HEK293 (cell line): ENCODE measurements around the gene ZNF609.

Experiments
- CTCF ChIA-PET: fragments of 350-600 bp; formaldehyde crosslinking; extraction: SDS; loops from one replicate; lab custom pipeline; 2021; ENCODE audit warnings: antibody characterized with exemption; lab: Yijun Ruan, JAX
- POLR2A ChIA-PET: fragments of 300-600 bp; formaldehyde crosslinking; extraction: SDS; loops from one replicate; lab custom pipeline; 2020; ENCODE audit warnings: antibody characterized with exemption, inconsistent platforms; lab: Yijun Ruan, JAX
- H3K27ac ChIP-seq: fragments of 200-500 bp; sonication (Bioruptor generic); 2 replicates; pipeline ENCODE4 v1.5.1; 2014; ENCODE audit warnings: low read depth, low read length, control low read depth, inconsistent platforms; ENCODE audit errors: extremely low read depth
- H3K36me3 ChIP-seq, 2 experiments: fragments of 200-500 bp in 1 of 2; sonication (Bioruptor generic) in 1 of 2; 1 replicate in 1 of 2; 2 replicates in 1 of 2; pipeline ENCODE4 v1.5.1; 2014 to 2017; ENCODE audit warnings: inconsistent platforms in 2 of 2, low read length in 2 of 2; ENCODE audit not compliant: control insufficient read depth in 2 of 2, insufficient read depth in 1 of 2
- H3K4me1 ChIP-seq: fragments of 200-500 bp; sonication (Bioruptor generic); 2 replicates; pipeline ENCODE4 v1.5.1; 2014; ENCODE audit warnings: mild to moderate bottlenecking, low read length, inconsistent platforms; ENCODE audit not compliant: control insufficient read depth, insufficient read depth
- H3K4me3 ChIP-seq: 2 replicates; pipeline ENCODE4 v1.5.1; 2011; ENCODE audit warnings: low read depth, mild to moderate bottlenecking, control low read depth, low read length, moderate library complexity
- H3K9me3 ChIP-seq: fragments of 200-500 bp; sonication (Bioruptor generic); 2 replicates; pipeline ENCODE4 v1.5.1; 2014; ENCODE audit warnings: low read depth, low read length, inconsistent platforms; ENCODE audit not compliant: control insufficient read depth, insufficient read depth
- ATF2 ChIP-seq: fragments of 450-650 bp; formaldehyde crosslinking; IDR thresholded peaks from 2 replicates; pipeline ENCODE4 v1.5.1; 2016; ENCODE audit warnings: missing biosample characterization, missing genetic modification characterization, low read depth
- BCL6B ChIP-seq: fragments of 450-650 bp; formaldehyde crosslinking; IDR thresholded peaks from 2 replicates; pipeline ENCODE4 v1.5.1; 2017; ENCODE audit warnings: missing biosample characterization, missing genetic modification characterization
- GLI4 ChIP-seq: fragments of 450-650 bp; formaldehyde crosslinking; IDR thresholded peaks from 2 replicates; pipeline ENCODE4 v1.5.1; 2016; ENCODE audit warnings: missing biosample characterization, missing genetic modification characterization
- INSM2 ChIP-seq: fragments of 450-650 bp; formaldehyde crosslinking; IDR thresholded peaks from 2 replicates; pipeline ENCODE4 v1.5.1; 2016; ENCODE audit warnings: missing biosample characterization, missing genetic modification characterization
- KLF16 ChIP-seq: fragments of 450-650 bp; formaldehyde crosslinking; IDR thresholded peaks from 2 replicates; pipeline ENCODE4 v1.5.1; 2017; ENCODE audit warnings: missing biosample characterization, missing genetic modification characterization
- MEIS1 ChIP-seq: sonication (generic); formaldehyde crosslinking; IDR thresholded peaks from 2 replicates; pipeline ENCODE4 v1.8.1; 2022; ENCODE audit warnings: missing genetic modification reagents, mild to moderate bottlenecking, borderline replicate concordance
- PRDM10 ChIP-seq: fragments of 450-650 bp; formaldehyde crosslinking; IDR thresholded peaks from 2 replicates; pipeline ENCODE4 v1.5.1; 2016; ENCODE audit warnings: missing biosample characterization, missing genetic modification characterization
- ZNF157 ChIP-seq: fragments of 450-650 bp; formaldehyde crosslinking; IDR thresholded peaks from 2 replicates; pipeline ENCODE4 v1.5.1; 2016; ENCODE audit warnings: missing biosample characterization, missing genetic modification characterization
- ZNF223 ChIP-seq: fragments of 450-650 bp; formaldehyde crosslinking; IDR thresholded peaks from 2 replicates; pipeline ENCODE4 v1.5.1; 2016; ENCODE audit warnings: missing biosample characterization, missing genetic modification characterization
- ZNF362 ChIP-seq: fragments of 450-650 bp; formaldehyde crosslinking; IDR thresholded peaks from 2 replicates; pipeline ENCODE4 v1.5.1; 2016; ENCODE audit warnings: missing biosample characterization, missing genetic modification characterization
- ZNF37A ChIP-seq: fragments of 450-650 bp; IDR thresholded peaks from 2 replicates; pipeline ENCODE4 v1.5.1; 2018; ENCODE audit warnings: missing biosample characterization, missing genetic modification characterization
- ZNF391 ChIP-seq: fragments of 450-650 bp; formaldehyde crosslinking; IDR thresholded peaks from 2 replicates; pipeline ENCODE4 v1.5.1; 2016; ENCODE audit warnings: low read depth, missing biosample characterization, missing genetic modification characterization, borderline replicate concordance
- ZNF423 ChIP-seq: fragments of 450-650 bp; formaldehyde crosslinking; IDR thresholded peaks from 2 replicates; pipeline ENCODE4 v1.5.1; 2016; ENCODE audit warnings: missing biosample characterization, missing genetic modification characterization
- ZNF629 ChIP-seq: fragments of 450-650 bp; formaldehyde crosslinking; IDR thresholded peaks from 2 replicates; pipeline ENCODE4 v1.5.1; 2017; ENCODE audit warnings: missing biosample characterization, missing genetic modification characterization
- ZNF670 ChIP-seq: fragments of 450-650 bp; formaldehyde crosslinking; IDR thresholded peaks from 2 replicates; pipeline ENCODE4 v1.5.1; 2016; ENCODE audit warnings: missing biosample characterization, missing genetic modification characterization, low read depth
- ZNF692 ChIP-seq: fragments of 450-650 bp; formaldehyde crosslinking; IDR thresholded peaks from 2 replicates; pipeline ENCODE4 v1.5.1; 2016; ENCODE audit warnings: missing biosample characterization, missing genetic modification characterization
- TF ChIP-seq, protein P1 (sequence below): fragments of 450-650 bp; formaldehyde crosslinking; IDR thresholded peaks from 2 replicates; pipeline ENCODE4 v1.5.1; 2016; ENCODE audit warnings: missing biosample characterization, missing genetic modification characterization, low read depth

Gene ZNF609

DNA sequence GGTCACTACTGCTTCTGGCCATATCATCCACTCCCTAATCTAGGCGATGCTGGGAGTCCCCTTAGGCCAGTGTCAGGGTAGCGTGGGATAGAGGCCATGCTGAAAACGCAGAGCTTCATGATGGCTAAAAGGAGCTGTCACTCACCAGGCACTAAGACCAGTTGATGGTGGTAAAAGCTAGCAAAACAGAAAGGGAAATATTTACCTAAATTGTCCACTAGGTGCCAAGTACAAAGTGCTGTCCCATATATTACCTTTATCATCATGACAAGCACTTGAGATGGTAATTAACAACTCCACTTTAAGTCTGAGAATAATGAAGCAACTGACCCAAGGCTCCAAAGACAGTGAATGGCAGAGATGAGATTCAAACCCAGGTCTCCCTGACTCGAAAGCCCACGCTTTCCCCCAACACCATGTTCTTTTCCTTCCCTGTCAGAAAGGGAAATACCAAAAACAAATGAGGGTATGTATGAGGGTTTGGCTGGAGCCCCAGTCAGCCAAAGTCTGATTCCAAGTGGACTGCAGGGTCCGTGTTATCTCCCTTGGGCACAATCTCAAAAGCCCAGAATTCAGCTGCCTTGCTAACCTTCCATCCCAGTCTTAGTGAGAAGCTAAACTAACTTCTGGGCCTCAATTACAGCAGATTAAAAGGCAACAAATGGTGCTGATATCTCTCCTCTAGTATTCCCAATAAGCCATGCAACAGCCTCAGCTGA, 230.4 kb downstream of the ZNF609 start (continued):
- TF ChIP-seq ZNF157 (no peak), BCL6B (tag by site-specific recombination) (no peak), ZNF692 (tag by site-specific recombination) (no peak), INSM2 (tag by site-specific recombination) (no peak), KLF16 (tag by site-specific recombination) (no peak)
- TF ChIP-seq, protein P1, sequence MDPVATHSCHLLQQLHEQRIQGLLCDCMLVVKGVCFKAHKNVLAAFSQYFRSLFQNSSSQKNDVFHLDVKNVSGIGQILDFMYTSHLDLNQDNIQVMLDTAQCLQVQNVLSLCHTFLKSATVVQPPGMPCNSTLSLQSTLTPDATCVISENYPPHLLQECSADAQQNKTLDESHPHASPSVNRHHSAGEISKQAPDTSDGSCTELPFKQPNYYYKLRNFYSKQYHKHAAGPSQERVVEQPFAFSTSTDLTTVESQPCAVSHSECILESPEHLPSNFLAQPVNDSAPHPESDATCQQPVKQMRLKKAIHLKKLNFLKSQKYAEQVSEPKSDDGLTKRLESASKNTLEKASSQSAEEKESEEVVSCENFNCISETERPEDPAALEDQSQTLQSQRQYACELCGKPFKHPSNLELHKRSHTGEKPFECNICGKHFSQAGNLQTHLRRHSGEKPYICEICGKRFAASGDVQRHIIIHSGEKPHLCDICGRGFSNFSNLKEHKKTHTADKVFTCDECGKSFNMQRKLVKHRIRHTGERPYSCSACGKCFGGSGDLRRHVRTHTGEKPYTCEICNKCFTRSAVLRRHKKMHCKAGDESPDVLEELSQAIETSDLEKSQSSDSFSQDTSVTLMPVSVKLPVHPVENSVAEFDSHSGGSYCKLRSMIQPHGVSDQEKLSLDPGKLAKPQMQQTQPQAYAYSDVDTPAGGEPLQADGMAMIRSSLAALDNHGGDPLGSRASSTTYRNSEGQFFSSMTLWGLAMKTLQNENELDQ (tag by site-specific recombination), result no peak

DNA sequence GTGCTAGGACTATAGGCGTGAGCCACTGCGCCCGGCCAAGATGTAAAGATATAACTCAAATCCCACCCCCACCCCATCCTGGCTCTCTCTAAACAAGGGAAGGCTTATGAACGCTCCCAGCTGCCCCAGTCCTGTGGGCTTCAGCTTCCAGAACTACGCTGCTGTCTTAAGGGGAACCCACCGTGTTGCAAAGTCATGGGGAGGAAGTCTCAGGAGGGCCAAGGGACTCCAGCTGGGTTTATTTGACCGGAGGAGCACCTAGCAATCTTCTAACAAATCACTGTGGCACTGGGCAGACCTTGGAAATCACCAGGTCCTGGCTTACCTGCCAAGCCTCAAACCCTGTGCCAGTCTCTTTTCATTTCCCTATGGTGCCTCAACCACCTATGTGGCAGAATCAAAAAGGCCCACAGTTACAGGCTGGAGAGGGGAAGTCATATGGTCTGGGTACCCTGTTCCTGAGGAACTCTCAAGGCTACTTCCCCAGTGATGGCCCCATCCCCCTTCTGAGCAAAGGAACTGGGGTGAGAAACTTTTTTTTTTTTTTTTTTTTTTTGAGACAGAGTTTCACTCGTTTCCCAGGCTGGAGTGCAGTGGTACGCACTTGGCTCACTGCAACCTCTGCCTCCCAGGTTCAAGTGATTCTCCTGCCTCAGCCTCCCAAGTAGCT, 231.7 kb downstream of the ZNF609 start:
- Histone ChIP-seq H3K36me3 (peaks cover 10 to 75% of the 10 kb centered on the region in 2 experiments), H3K27ac (no peak overlapping the region), H3K4me1 (no peaks in the 10 kb centered on the region; the same call in 1 of the 2 replicates), H3K9me3 (no peaks in the 10 kb centered on the region), H3K4me3 (no peak overlapping the region)
- TF ChIP-seq ZNF391 (no peak), ZNF223 (tag by site-specific recombination) (no peak), ZNF629 (tag by site-specific recombination) (no peak), ZNF670 (tag by site-specific recombination) (no peak), ZNF362 (tag by site-specific recombination) (0 out of 2 replicates have a peak, but pooled peaks have one; percentile 17)
- ChIA-PET POLR2A (no interaction called here), CTCF (interaction anchor here (0.6 to 2.7 kb wide), 2 partner anchors 36 to 275 kb away, joined by 4 to 20 read pairs; no protein-coding TSS in a partner anchor)

DNA sequence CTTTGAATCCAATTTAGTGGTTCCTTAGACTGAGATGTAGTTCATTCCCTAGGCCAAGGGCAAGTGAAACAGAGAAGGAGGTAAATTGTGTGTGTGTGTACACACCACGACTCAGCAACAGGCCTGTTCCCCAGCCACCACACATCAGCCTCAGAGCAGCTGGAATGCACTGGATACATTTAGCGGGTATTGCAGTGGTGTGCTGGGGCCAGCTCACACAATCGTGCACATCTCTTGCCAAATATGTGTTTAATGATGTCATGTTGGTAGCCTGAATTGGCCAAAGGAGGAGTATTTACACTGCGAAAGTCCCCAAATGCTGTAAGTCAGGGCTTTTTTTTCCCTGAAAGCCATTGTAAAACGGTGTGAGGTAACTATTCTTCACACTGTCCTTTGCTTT, 232.8 kb downstream of the ZNF609 start:
- ChIA-PET POLR2A (no interaction called here), CTCF (interaction anchor here (0.7 kb wide), 1 partner anchor 117 kb away, joined by 3 read pairs; no protein-coding TSS in a partner anchor)
- Histone ChIP-seq H3K36me3 (peaks cover 7 to 65% of the 10 kb centered on the region in 2 experiments), H3K4me1 (no peaks in the 10 kb centered on the region; the same call in 1 of the 2 replicates), H3K27ac (no peak overlapping the region), H3K4me3 (no peak overlapping the region), H3K9me3 (no peaks in the 10 kb centered on the region)
- TF ChIP-seq ATF2 (tag by site-specific recombination) (peak; percentile 70), ZNF37A (tag by site-specific recombination) (no peak), MEIS1 (CRISPR knock-in tag) (no peak), GLI4 (no peak), PRDM10 (tag by site-specific recombination) (peak; percentile 42), ZNF423 (tag by site-specific recombination) (no peak), ZNF629 (tag by site-specific recombination) (peak; percentile 52)
